Endothelial cell of hepatic sinusoid (primary cell): Measurements from ENCODE around the gene SLCO2B1.

Experiments used
- in situ Hi-C: cut with HindIII; loops from 2 replicates; pipeline ENCODE4 v1.10.0; 2017; ENCODE audit warnings: low sequenced_read_pairs

Gene SLCO2B1

DNA sequence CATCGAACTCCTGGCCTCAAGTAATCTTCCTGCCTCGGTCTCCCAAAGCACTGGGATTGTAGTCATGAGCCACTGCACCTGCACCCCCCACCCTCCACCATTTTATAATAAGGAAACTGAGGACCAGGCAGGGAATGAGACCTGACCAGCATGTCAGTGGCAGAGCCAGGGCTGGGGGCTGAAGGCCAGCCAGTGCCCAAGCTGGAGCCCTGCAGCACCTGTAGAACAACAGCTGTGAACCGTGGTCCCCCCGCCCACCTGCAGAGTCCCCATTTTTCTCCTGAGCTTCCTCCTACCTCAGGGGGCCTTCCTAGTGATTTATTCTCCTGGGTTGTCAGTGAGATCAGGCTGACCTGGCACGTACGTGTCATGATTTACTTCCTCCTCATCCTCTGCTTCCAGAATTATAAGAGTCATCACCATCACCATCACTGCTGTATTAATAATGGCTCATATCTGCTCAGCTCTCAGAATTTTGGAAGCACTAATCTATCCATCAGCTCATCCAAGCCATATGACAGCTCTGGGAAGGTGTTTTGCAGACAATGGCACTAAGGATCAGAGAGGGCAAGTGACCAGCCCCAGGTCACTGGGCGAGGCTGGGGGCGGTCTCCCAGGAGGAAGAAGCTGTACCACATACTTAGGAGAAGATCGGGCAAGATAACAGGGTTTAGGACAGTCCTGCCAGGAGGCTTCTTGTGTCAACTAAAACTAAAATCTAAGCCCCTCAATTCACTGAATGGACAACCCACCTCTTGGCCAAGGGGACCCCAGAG is 5.5 kb upstream of the SLCO2B1 start:
- in situ Hi-C loops = no loop called here

DNA sequence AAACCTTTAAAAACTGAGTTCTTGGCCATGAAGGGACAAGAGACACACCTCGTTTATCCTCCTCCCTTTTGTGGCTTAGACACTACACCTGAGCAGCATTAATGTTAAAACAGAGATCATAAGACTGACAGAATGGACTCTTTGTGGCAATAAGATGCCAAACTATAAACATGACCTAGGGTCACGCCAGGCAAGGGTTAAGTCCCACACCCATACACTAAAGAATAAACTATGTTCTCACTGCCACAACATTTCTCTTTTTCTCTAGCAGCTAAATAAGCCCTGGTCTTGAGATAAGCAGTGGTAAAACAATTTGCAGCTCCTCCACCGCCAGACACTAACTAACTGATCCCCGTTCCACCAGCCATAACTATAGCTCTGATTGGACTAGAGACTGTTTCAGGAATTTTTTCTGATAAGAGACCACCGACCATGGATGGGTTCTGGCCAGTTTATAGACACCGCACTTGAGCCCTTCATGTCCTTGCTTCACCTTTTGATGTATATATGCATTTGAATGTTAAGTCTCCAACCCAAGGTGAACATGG is 4.9 kb upstream of the SLCO2B1 start:
- in situ Hi-C loops = no loop called here

DNA sequence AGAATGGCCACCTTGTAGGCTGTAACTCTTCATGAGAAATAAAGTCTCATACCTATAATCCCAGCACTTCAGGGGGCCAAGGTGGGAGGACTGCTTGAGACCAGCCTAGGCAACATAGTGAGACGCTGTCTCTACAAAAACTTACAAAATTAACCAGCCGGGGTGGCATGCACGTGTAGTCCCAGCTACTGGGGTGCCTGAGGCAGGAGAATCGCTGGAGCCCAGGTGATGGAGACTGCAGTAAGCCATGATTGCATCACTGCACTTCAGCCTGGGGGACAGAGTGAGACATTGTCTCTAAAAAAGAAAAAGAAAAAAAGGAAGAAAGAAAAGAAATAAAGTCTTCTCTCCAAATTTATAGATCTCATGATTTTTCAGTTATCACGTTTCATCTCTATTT is 4.2 kb upstream of the SLCO2B1 start:
- in situ Hi-C loops = no loop called here

DNA sequence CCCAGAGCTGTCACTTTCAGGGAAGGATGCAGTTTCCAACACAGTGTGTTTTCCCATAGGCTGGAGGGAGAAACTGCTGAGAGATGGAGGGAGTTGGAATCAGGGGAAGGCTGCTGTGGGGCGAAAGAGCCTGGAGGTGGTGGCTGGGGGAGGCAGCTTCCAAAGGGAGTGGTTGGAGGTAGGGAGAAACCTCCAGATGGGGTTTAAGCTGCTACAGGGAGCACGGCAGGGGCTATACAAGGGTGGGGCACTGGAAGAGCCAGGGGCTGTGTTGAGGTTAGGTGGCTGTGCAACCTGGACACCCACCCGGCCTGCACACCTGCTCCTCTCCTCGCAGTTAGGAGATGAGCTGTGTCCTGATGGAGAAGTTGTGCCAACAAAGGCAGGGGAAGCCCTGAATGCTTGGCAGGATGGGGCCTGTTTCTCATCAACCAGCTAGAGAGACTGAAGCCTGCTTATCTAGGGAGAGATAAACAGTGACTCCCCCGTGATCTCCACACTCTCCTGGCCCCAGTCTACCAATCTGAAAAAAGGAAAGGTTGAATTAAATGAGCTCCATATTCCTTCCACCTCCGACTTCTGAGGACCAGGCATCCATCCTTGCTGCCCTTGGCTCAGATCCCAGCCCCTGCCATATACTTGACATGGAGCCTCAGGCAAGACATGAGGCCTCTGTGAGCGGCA is 3.6 kb upstream of the SLCO2B1 start:
- in situ Hi-C loops = no loop called here

DNA sequence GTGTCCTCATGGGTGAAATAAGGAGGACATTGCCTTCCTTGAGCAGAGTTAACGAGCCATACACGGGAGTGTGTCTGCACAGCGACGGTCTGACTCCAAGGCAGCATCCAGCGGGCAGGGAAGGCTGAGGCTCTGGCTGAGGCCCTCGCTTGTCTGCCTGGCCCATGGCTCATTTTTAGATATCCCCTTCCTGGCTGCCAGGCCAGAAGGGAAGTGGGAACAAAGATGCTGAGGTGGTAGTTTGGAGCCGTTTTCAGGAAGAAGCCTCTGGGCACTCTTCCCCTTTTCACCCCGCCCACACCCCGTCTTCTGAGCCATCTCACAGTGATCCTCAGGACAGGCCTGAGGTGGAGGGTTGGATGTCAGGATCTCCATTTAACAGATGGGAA is 3.0 kb upstream of the SLCO2B1 start:
- in situ Hi-C loops = no loop called here

DNA sequence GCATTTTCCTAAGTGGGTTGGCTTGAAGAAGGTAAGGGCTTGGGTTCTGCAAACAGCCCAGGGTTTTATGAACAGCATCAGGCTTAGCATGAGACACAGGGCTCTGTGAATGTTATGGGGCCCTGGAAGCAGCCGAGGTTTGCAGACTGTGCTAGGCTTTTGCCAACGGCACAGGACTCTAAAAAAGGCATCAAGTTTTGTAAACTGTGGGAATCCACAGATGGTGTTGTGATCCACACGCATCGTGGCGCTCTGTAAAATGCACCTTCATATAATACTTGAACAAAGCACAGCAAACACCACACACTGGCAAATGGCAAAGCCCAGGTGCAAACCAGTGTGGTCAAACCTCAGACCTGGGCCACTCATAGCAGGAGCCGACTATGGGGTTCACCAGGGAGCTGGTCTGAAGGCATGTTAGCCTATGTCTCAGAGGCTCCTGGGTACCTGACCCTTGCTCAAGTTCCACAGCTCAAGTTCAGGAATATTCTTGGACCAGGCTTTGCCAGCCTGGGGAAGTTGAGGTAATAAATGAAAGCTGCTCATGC is 2.4 kb upstream of the SLCO2B1 start:
- in situ Hi-C loops = no loop called here

DNA sequence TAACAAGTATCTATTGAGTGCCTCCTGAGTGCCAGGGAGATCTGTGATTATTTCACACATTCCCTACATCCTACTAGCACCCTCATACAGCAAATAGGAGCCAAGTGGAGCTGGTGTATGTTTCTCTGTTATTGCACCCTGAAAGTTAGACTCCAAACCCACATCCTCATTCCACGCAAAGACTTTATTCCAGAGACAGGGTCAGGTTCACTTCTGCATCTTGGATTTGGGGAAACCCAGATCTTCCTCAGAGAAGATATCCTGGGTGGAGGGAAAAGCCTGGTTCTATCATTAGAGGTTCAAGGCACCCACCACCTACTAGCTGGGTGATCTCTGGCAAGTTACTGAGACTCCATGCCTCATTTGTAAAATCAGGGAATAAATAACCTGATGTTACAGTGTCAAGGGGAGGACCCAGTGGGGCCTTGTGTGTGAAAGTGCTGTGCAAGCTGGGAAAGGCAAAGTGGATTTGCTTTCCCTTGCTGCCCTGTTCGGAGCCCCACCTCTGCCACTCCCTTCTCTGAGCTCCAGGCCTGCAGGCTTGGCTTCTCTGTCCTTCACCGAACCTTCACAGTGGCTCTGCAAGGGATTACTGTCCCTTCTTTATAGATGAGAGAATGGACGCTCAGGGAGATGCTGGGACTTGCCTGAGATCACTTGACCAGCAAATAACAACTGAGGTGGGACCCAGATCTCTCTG is 991 bp upstream of the SLCO2B1 start:
- in situ Hi-C loops = no loop called here

DNA sequence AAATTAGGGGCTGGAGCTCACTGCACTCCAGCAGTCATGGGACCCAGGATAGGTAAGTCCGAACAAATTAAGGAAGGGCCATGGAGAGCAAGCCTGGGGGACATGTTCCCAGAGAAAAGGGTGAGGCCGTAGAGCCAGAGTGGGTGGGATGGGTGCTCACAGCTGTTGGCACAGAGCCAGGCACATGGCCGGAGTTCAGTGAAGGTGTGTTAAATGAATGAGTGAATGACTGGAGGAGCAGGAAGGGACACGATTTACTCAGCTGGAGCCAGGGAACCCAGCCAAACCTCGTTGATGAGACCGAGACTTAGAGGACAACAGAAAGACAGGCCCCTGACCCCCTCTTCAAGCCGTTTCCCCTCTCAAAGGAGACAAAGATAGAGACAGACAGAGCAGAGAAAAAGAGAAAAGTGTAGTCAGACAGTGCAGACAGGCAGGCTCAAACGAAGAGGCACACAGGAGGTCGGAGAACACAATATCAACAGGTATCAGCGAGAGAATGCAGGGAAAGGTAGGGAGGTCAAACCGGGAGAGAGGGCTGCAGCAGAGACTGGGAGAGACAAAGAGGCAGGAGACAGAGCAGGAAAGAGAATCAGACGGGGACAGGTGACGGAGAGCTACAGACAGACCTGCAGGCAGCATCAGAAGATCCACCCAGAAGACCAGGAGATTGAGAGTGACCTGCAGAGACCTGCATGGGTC is 590 bp downstream of the SLCO2B1 start:
- in situ Hi-C loops = no loop called here

DNA sequence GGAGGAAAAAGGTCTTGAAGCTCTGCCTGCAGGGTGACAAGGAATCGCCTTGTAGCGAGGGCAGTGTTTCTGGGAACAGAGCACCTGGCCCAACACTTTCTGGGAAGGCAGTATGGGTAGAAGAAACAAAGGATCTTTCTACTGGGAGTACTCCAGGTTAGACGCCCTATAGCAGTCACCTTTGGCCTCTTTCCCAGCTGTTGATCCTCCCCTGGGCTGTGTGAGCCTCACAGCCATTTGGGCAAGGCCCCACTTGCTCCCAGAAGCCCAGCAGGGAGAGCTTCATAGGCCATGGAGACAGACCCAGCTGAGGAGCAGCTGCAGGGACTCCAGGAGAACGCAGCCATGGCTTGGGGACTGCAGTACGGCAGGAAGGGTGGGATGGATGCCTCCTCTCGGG is 1.2 kb downstream of the SLCO2B1 start:
- in situ Hi-C loops = no loop called here

DNA sequence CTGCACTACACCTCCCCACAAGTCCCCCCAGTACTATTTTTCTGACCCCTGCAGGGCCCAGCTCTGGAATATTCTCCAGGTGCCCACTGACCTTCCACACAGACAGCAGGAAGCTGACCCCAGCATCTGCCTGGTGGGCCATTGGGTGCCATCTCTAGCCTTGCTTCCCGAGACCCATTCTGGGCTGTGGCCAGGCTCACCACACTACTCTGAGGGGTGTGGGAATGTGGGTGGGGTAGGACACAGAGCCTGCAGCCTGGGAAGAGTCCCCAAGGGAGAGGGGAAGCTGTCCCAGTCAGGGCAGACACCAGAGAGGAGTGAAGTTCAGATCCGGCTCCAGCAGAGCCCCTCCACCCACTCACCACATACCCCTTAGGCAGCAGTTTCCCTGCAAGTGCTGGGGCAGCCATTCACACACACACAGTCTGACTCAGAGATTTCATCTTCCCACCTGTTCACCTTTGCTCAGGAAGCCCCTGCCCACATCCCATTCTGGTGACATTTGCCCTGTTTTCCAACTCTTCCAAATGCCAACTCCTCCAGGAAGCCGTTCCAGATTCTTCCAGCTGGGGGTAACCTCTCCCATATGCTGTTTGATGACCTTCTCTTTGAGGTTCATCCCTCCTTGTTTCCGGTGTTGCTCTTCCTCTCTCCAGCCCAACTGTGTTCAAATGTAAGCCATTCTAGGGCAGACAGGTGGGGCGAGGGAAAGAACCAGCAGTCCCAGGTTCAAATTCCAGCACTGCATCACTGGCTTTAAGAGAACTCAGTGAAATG is 1.9 kb downstream of the SLCO2B1 start:
- in situ Hi-C loops = no loop called here

DNA sequence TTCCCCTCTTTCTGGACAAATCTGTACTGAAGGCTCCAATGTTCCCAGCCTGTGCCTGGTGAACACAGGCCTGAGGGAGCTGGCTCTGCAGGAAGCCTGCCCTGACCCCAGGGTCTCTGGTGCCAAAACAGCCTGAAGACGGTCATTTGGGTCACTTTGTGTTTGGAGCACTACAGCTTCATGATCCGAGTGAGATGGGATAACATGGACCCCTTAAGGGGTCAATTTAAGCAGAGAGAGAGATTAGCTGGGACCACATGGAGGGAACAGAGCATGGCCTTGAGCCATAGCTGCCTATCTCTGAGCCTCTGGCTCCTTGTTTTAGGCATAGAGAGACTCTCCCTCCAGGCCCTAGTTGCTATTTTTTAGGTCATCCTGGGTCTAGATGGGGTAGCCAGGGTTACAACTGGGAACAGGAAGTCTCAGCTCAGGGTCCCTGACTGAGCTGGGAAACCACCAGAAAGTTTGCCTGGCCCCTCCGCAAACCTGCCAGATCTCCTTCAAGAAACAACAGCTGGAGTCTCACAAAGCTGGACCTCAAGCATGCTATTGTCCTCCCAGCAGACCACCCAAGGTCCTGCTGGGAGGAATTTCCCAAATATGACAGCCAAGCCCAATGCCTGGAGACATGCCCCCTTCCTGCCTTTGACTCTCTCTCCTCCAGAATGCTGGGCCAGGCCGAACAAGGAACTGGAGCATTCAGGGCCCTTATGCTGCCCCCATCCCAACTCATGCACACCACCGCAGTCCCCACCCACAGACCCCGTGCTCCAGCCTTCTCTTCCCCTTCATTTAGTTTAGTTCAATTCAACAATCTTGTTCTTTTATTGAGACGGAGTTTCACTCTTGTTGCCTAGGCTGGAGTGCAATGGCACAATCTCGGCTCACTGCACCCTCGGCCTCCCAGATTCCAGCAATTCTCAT is 4.0 kb downstream of the SLCO2B1 start:
- in situ Hi-C loops = no loop called here

DNA sequence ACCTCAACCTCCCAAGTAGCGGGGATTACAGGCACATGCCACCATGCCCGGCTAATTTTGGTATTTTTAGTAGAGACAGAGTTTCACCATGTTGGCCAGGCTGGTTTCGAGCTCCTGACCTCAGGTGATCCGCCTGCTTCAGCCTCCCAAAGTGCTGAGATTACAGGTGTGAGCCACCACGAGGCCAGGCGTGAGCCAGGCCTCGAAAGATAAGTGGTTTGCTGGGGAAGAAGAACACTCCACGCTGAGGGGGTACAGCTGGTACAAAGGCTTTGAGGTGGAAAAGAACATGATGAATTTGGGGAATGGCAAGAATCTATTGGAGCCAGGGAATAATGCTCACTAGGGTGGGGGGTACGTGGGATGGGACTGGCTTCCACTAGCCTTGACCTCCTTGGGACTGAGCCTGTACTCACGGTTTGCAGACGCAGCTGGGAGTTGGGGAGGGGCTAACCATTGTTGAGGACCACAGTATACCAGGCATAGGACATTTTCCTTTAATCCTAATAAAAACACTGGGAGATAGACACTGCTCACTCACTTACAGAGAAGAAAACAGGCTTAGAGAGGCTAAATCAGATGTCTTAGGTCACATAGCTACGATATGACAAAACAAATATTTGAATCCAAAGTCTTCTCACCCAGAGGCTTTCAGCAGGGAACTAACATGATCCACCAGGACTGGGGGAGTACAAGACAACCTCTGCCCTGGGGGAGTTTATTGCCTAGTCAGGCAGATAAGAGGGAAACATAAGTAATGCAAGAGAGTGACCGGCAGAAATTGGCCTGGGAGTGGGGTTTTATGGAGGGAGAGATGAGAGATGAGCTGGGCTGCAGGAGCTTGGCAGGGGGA is 4.9 kb downstream of the SLCO2B1 start:
- in situ Hi-C loops = no loop called here

DNA sequence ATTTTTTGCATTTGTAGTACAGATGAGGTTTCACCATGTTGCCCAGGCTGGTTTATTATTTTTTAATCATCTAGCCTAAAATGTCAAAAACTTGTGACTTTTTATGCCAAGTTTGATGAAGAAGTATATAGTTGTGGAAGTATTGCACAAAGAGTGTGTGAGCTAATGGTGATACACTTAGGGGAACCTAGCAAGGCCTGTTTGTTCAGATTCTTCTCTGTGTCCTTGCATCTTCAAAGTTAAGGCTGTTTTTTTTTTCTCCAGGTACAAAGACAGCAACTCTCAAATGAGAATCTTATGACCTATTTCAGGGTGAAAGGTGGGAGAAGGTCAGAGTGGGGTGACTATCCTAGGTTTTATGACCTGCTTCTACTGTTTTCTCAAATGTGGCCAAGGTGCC is 7.3 kb downstream of the SLCO2B1 start:
- in situ Hi-C loops = no loop called here

DNA sequence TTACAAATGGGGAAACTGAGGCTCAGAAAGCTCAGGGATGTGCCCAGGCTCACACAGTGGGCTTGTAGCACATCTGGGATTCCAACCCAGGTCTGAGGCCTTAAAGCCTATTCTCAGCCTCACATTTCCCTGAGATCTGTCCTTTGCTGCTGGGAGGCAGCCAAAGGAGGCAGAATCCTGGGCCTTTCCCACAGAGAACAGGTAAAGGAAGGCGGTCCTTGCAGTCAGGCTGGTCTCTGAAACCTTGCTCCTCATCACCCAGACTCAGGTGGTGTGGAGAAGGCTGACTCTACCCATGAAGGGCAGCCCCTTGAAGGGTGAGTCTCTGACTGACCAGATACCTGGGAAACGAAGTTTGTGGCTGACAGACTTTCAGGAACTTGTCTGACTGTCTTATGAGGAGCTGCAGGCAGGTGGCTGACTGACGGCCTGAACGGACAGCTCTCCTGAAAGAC is 7.8 kb downstream of the SLCO2B1 start:
- in situ Hi-C loops = no loop called here

DNA sequence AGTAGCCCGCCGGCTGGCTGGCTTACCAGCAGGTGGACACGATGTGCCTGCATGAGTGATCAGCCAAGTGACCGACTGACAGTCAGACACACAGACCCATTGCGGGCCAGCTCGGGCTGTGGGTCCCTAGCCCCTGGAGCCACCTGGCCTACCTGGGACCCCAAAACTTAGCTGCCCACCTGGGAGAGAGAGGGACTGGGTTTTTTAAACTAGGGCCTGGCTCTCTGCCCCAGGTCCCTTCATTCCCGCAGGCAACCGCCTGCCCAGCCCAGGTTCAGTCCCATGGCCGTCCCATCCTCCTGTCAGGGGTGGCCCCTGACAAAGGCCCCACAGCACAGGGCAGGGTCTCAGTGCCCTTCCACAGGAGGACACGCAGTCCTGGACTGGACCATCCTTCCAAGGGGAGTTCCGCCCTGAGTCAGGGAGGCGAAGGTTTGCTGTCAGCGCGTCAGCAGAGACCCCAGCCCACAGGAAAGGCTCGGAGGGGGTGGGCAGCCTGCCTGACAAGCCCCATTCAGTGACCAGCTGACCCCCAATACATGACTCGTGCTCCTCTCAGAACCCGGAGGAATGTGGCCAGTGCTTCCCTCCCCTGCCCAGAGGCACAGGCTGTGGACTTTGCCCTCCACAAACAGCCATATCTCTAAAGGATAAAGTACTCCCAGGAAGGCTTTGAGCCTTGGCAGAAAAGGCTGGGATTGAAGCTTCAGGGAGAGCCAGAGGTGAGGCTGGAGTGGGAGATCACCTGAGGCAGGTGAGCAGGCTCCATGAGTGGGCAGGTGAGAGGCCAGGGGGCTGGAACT is 8.4 kb downstream of the SLCO2B1 start:
- in situ Hi-C loops = no loop called here

DNA sequence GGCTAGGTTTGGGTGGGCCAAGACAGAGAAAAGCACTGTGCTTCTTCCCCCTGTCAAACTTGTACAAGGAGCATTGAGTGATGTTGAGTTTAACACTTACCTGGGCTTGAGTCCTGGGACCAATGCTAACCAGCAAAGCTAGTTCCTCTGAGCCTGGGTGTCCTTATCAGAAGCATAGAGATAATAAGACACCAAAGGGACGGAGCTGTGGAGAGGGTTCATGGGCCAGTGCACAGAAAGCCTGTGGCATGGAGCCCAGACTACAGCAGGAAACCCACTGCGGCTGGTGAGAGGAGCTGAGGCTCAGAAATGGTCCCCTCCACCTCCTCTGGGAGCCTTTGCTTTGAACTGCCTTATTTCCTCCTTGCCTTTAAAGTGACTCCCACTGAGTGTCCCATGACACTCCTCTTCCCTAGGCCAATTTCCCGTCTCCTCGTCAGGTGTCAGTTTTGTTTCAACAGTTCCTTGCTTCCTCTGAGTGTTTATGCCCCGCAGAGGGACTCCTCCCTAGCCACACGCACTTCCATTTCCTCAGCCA is 9.4 kb downstream of the SLCO2B1 start:
- in situ Hi-C loops = no loop called here

DNA sequence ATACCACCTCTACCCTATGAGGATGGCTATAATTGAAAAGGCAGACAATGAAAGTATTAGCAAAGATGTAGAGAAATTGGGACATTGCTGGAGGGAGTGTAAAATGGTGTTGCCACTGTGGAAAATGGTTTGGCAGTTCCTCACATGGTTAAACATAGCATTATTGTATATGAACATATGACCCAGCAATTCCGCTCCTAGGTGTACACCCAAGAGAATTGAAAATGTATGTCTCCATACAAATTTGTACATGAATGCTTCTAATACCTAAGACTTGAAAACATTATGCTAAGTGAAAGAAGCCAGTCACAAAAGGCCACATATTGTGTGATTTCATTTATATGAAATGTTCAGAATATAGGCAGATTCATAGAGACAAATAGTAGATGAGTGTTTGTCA is 10.0 kb downstream of the SLCO2B1 start:
- in situ Hi-C loops = no loop called here
